ENCODE measurements around the gene MFAP3L.

DNA sequence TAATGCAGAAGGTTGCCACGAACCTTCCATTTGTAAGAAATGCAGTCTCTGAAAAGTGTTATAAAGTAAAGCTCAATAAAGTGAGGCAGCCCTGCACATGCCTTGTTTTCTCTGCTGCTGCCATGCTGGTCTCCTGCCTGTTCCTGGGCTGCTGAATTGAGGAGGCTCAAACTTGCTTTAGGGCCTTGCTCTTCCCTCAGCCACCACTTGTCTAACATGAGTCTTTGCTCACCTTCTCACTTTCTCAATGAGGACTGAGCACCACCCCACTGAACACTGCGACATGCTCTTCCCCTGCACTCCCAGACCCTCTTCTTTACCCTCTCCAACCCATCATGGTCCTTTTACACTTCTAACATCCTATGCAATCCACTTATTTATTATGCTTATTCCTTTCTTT lies 25.2 kb upstream of the MFAP3L start:
- no peak for TF ChIP-seq ZNF133 (tag by site-specific recombination; IDR thresholded peaks at IDR 0.05)
- TF ChIP-seq CTCF (tag by site-specific recombination; IDR thresholded peaks at IDR 0.05), result no peak
- TF ChIP-seq ZNF561 (tag by site-specific recombination; IDR thresholded peaks at IDR 0.05; ENCODE audit: borderline replicate concordance), result no peak
- TF ChIP-seq ZNF174 (tag by site-specific recombination; IDR thresholded peaks at IDR 0.05), result no peak
- TF ChIP-seq ZBTB21 (tag by site-specific recombination; IDR thresholded peaks at IDR 0.05), result no peak
- TF ChIP-seq, protein P1, sequence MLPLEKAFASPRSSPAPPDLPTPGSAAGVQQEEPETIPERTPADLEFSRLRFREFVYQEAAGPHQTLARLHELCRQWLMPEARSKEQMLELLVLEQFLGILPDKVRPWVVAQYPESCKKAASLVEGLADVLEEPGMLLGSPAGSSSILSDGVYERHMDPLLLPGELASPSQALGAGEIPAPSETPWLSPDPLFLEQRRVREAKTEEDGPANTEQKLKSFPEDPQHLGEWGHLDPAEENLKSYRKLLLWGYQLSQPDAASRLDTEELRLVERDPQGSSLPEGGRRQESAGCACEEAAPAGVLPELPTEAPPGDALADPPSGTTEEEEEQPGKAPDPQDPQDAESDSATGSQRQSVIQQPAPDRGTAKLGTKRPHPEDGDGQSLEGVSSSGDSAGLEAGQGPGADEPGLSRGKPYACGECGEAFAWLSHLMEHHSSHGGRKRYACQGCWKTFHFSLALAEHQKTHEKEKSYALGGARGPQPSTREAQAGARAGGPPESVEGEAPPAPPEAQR (tag by site-specific recombination; IDR thresholded peaks at IDR 0.05), result no peak
- no peak for TF ChIP-seq ZBTB1 (tag by site-specific recombination; IDR thresholded peaks at IDR 0.05)
- TF ChIP-seq ZSCAN23 (tag by site-specific recombination; IDR thresholded peaks at IDR 0.05), result no peak

Data from HEK293 (cell line).